Fibroblast of peridontal ligament (primary cell): ENCODE measurements around the gene BTG2.

Experiments used
- DNase-seq: peaks from one replicate; pipeline ENCODE4 v3.0.0-alpha.2; 2010; ENCODE audit errors: extremely low read depth

BTG2 gene

GRCh38 chr1:203276408-203276807 lies 28.9 kb upstream of the BTG2 start:
- no peak for DNase-seq

- no peak for DNase-seq
Measured at GRCh38 chr1:203276916-203277545, 28.3 kb upstream of the BTG2 start.

- peak; percentile 74 for DNase-seq
Measured at GRCh38 chr1:203278082-203278884, 27.0 kb upstream of the BTG2 start.

- DNase-seq: no peak
Measured at GRCh38 chr1:203278885-203279406, 26.4 kb upstream of the BTG2 start.

- no peak for DNase-seq
Measured at GRCh38 chr1:203280061-203280460, 25.3 kb upstream of the BTG2 start.

GRCh38 chr1:203281033-203281432 lies 24.3 kb upstream of the BTG2 start:
- no peak for DNase-seq

GRCh38 chr1:203281851-203282661 lies 23.3 kb upstream of the BTG2 start:
- no peak for DNase-seq

GRCh38 chr1:203282720-203283542 lies 22.4 kb upstream of the BTG2 start:
- no peak for DNase-seq

- no peak for DNase-seq
Measured at GRCh38 chr1:203283597-203283996, 21.7 kb upstream of the BTG2 start.

- no peak for DNase-seq
Measured at GRCh38 chr1:203284411-203285123, 20.8 kb upstream of the BTG2 start.

GRCh38 chr1:203286161-203286984 lies 18.9 kb upstream of the BTG2 start:
- no peak for DNase-seq

- DNase-seq: no peak
Measured at GRCh38 chr1:203287109-203287893, 18.0 kb upstream of the BTG2 start.

GRCh38 chr1:203287898-203288297 lies 17.4 kb upstream of the BTG2 start:
- no peak for DNase-seq

- no peak for DNase-seq
Measured at GRCh38 chr1:203288400-203288799, 16.9 kb upstream of the BTG2 start.

- no peak for DNase-seq
Measured at GRCh38 chr1:203289281-203289981, 15.9 kb upstream of the BTG2 start.

GRCh38 chr1:203289982-203290260 lies 15.4 kb upstream of the BTG2 start:
- DNase-seq: no peak

- peak; percentile 29 for DNase-seq
Measured at GRCh38 chr1:203290261-203291089, 14.8 kb upstream of the BTG2 start.
